Mesenchymal stem cell (in vitro differentiated cells and primary cell): Measurements from ENCODE around the gene KRT75.

Experiments used
- DNase-seq: peaks from one replicate; pipeline ENCODE4 v3.0.0-alpha.2; 2013
- H2AFZ ChIP-seq: one replicate; pipeline ENCODE4 v1.6.1; 2013; ENCODE audit warnings: low read depth, mild to moderate bottlenecking, control low read depth, inconsistent platforms, low read length, moderate library complexity
- H2AK5ac ChIP-seq: 2 replicates; pipeline ENCODE4 v1.6.1; 2013; ENCODE audit warnings: low read length, moderate library complexity, mild to moderate bottlenecking, inconsistent platforms; ENCODE audit not compliant: severe bottlenecking
- H2BK120ac ChIP-seq: one replicate; pipeline ENCODE4 v1.6.1; 2013; ENCODE audit warnings: low read depth, mild to moderate bottlenecking, inconsistent platforms, low read length, moderate library complexity
- H2BK12ac ChIP-seq, 2 experiments: one replicate each; pipeline ENCODE4 v1.6.1; 2013; ENCODE audit warnings: inconsistent platforms in 2 of 2, low read length in 2 of 2, mild to moderate bottlenecking in 2 of 2, moderate library complexity in 2 of 2, control low read depth in 1 of 2
- H2BK15ac ChIP-seq: one replicate; pipeline ENCODE4 v1.6.1; 2013; ENCODE audit warnings: mild to moderate bottlenecking, low read depth, inconsistent platforms; ENCODE audit not compliant: poor library complexity, severe bottlenecking
- H2BK5ac ChIP-seq: 2 replicates; pipeline ENCODE4 v1.6.1; 2013; ENCODE audit warnings: low read depth, mild to moderate bottlenecking, low read length, control low read depth, inconsistent platforms; ENCODE audit not compliant: poor library complexity, severe bottlenecking
- H3K14ac ChIP-seq, 2 experiments: one replicate each; pipeline ENCODE4 v1.6.1; 2013; ENCODE audit warnings: inconsistent platforms in 2 of 2, low read length in 2 of 2, control low read depth in 1 of 2, mild to moderate bottlenecking in 1 of 2, moderate library complexity in 1 of 2
- H3K18ac ChIP-seq, 2 experiments: one replicate each; pipeline ENCODE4 v1.6.1; 2013; ENCODE audit warnings: inconsistent platforms in 2 of 2, low read length in 2 of 2, control low read depth in 1 of 2, low read depth in 1 of 2, mild to moderate bottlenecking in 1 of 2
- H3K23ac ChIP-seq, 2 experiments: one replicate each; pipeline ENCODE4 v1.6.1; 2013; ENCODE audit warnings: inconsistent platforms in 2 of 2, low read length in 2 of 2, mild to moderate bottlenecking in 2 of 2, moderate library complexity in 2 of 2, control low read depth in 1 of 2
- H3K27ac ChIP-seq: 2 replicates; pipeline ENCODE4 v1.5.1; 2013; ENCODE audit warnings: mild to moderate bottlenecking, moderate library complexity, low read length, control low read depth, inconsistent platforms; ENCODE audit not compliant: poor library complexity, severe bottlenecking
- H3K27me3 ChIP-seq, 2 experiments: 2 replicates each; pipeline versions ENCODE4 v1.6.1 to v1.7.0; 2013; ENCODE audit warnings: low read length in 2 of 2, mild to moderate bottlenecking in 2 of 2, moderate library complexity in 2 of 2, control low read depth in 1 of 2, inconsistent platforms in 1 of 2; ENCODE audit not compliant: control insufficient read depth in 1 of 2, insufficient read depth in 1 of 2
- H3K36me3 ChIP-seq, 2 experiments: 2 replicates each; pipeline versions ENCODE4 v1.6.1 to v1.7.0; 2013; ENCODE audit warnings: low read length in 2 of 2, control low read depth in 1 of 2, inconsistent platforms in 1 of 2, low read depth in 1 of 2, mild to moderate bottlenecking in 1 of 2; ENCODE audit not compliant: insufficient read depth in 2 of 2, control insufficient read depth in 1 of 2
- H3K4ac ChIP-seq, 2 experiments: one replicate each; pipeline ENCODE4 v1.6.1; 2013; ENCODE audit warnings: inconsistent platforms in 2 of 2, low read length in 2 of 2, mild to moderate bottlenecking in 2 of 2, moderate library complexity in 2 of 2, control low read depth in 1 of 2, low read depth in 1 of 2
- H3K4me1 ChIP-seq: 2 replicates; pipeline ENCODE4 v1.6.1; 2013; ENCODE audit warnings: low read depth, low read length, control low read depth; ENCODE audit not compliant: control insufficient read depth, insufficient read depth
- H3K4me2 ChIP-seq: 2 replicates; pipeline ENCODE4 v1.6.1; 2013; ENCODE audit warnings: low read length, mild to moderate bottlenecking, inconsistent platforms; ENCODE audit not compliant: poor library complexity, severe bottlenecking
- H3K4me3 ChIP-seq, 2 experiments: 2 replicates each; pipeline versions ENCODE4 v1.5.1 to v1.7.0; 2013; ENCODE audit warnings: low read length in 2 of 2, mild to moderate bottlenecking in 2 of 2, control low read depth in 1 of 2, low read depth in 1 of 2; ENCODE audit not compliant: insufficient read depth in 1 of 2
- H3K79me1 ChIP-seq: replicated peaks from 2 replicates; pipeline ENCODE4 v1.6.1; 2013; ENCODE audit warnings: mild to moderate bottlenecking, control low read depth, low read length, inconsistent platforms; ENCODE audit not compliant: poor library complexity, severe bottlenecking
- H3K9ac ChIP-seq: 2 replicates; pipeline ENCODE4 v1.7.0; 2013; ENCODE audit warnings: mild to moderate bottlenecking, low read length, moderate library complexity
- H3K9me3 ChIP-seq: 2 replicates; pipeline ENCODE4 v1.7.0; 2013; ENCODE audit warnings: mild to moderate bottlenecking, low read length; ENCODE audit not compliant: control insufficient read depth
- H4K8ac ChIP-seq: one replicate; pipeline ENCODE4 v1.6.1; 2013; ENCODE audit warnings: inconsistent platforms, mild to moderate bottlenecking, low read length, moderate library complexity
- H4K91ac ChIP-seq: one replicate; pipeline ENCODE4 v1.6.1; 2013; ENCODE audit warnings: mild to moderate bottlenecking, low read length, inconsistent platforms
- WGBS: methylation state at CpG from one replicate; pipeline ENCODE4 v1.1.7; 2013; ENCODE audit warnings: mixed read lengths; 5-methylcytosine and 5-hydroxymethylcytosine counted together

Gene KRT75

GRCh38 chr12:52416795-52417194 lies 17.4 kb downstream of the KRT75 start:
- no peak overlapping the region for H3K4ac ChIP-seq
- WGBS: 84% methylated on average over 1 of the region's 1 CpG

DNA sequence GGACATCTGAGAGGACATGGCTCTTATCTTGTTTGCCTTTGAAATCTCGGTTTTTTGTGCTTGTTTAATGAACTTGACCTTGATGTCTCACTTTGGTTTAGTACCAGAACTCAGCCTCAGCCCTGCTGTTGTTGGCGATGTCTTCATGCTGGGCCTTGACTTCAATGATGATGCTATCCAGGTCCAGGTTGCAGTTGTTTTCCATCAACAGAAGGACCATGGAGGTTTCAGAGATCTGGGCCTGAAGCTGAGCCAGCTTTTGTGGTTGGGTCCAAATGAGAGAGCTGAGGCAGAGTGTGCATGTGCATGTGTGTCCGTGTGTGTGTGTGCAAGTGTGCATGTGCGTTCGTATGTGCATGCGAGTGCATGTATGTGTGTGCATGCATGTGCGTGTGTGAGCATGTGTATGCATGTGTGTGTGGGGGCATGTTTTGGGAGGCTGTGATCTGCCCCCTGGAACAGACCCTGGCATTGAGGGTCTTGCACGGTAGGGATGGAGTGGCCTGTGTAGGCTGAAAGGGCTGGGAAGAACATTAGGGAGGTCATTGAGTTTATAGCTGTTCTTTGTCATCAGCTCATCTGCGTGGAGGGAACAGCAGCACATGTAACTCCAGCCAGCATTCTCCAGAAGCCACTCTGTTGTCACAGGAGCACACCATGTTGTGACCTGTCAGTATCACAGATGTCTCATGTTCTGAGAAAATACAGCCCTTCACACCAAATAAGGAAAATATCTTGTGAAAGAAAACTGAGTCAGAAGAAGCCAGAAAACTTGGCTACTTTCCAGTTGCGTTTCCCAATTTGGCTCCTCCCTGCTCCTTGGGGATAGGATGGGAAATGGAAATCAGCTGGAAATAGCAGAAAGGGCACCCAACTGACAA lies 18.1 kb downstream of the KRT75 start:
- Histone ChIP-seq H2BK5ac (no peak overlapping the region), H3K14ac (peak overlapping the region in 1 of 2 experiments; percentile 18), H2AFZ (no peak overlapping the region), H3K18ac (no peak overlapping the region), H2AK5ac (no peak overlapping the region), H3K79me1 (no peaks in the 10 kb centered on the region), H3K4me2 (no peak overlapping the region), H3K4me3 (no peak overlapping the region), H3K36me3 (no peaks in the 10 kb centered on the region), H4K8ac (no peak overlapping the region), H3K4ac (no peak overlapping the region), H3K4me1 (peaks cover 2% of the 10 kb centered on the region), H3K23ac (no peak overlapping the region), H2BK15ac (no peak overlapping the region), H2BK120ac (no peak overlapping the region), H3K27ac (no peak overlapping the region), H3K9ac (no peak overlapping the region), H4K91ac (no peak overlapping the region), H3K27me3 (peaks cover 29 to 35% of the 10 kb centered on the region in 2 experiments), H3K9me3 (no peaks in the 10 kb centered on the region), H2BK12ac (no peak overlapping the region)
- peak; percentile 81 for DNase-seq
- WGBS: 74% methylated on average over 10 of the region's 10 CpGs

More at GRCh38 chr12:52416795-52417194, 17.4 kb downstream of the KRT75 start:
- no peak for DNase-seq
- no peak overlapping the region for H3K4me3 ChIP-seq
- H2BK120ac ChIP-seq: no peak overlapping the region
- H3K27me3 ChIP-seq: peaks cover 34 to 38% of the 10 kb centered on the region in 2 experiments
- no peaks in the 10 kb centered on the region for H3K79me1 ChIP-seq
- no peak overlapping the region for H2AFZ ChIP-seq
- no peak overlapping the region for H2BK5ac ChIP-seq
- H3K9me3 ChIP-seq: no peaks in the 10 kb centered on the region
- H3K4me2 ChIP-seq: no peak overlapping the region
- no peak overlapping the region for H2BK12ac ChIP-seq
- no peak overlapping the region for H3K18ac ChIP-seq
- peaks cover 2% of the 10 kb centered on the region for H3K4me1 ChIP-seq
- no peak overlapping the region for H3K27ac ChIP-seq
- H3K14ac ChIP-seq: no peak overlapping the region
- no peak overlapping the region for H3K23ac ChIP-seq
- H3K9ac ChIP-seq: no peak overlapping the region
- H3K36me3 ChIP-seq: no peaks in the 10 kb centered on the region
- H4K91ac ChIP-seq: no peak overlapping the region
- H2AK5ac ChIP-seq: no peak overlapping the region
- H2BK15ac ChIP-seq: no peak overlapping the region
- no peak overlapping the region for H4K8ac ChIP-seq

- H2BK12ac ChIP-seq: no peak overlapping the region
- H2BK15ac ChIP-seq: no peak overlapping the region
- H3K18ac ChIP-seq: no peak overlapping the region
- no peak overlapping the region for H3K4me3 ChIP-seq
- no peak overlapping the region for H2BK5ac ChIP-seq
- H3K4ac ChIP-seq: no peak overlapping the region
- H2BK120ac ChIP-seq: no peak overlapping the region
- H2AK5ac ChIP-seq: no peak overlapping the region
- no peak overlapping the region for H3K9ac ChIP-seq
- no peak overlapping the region for H2AFZ ChIP-seq
- no peak overlapping the region for H3K14ac ChIP-seq
- H3K27me3 ChIP-seq: peaks cover 23 to 31% of the 10 kb centered on the region in 2 experiments
- no peak for DNase-seq
- H3K4me2 ChIP-seq: no peak overlapping the region
- no peak overlapping the region for H4K91ac ChIP-seq
- no peak overlapping the region for H3K23ac ChIP-seq
- H4K8ac ChIP-seq: no peak overlapping the region
- no peak overlapping the region for H3K27ac ChIP-seq
- WGBS: 77% methylated on average over 5 of the region's 5 CpGs
- no peaks in the 10 kb centered on the region for H3K9me3 ChIP-seq
- H3K36me3 ChIP-seq: no peaks in the 10 kb centered on the region
- peaks cover 2% of the 10 kb centered on the region for H3K4me1 ChIP-seq
- no peaks in the 10 kb centered on the region for H3K79me1 ChIP-seq
Observed at GRCh38 chr12:52414936-52415335, 19.2 kb downstream of the KRT75 start.

DNA sequence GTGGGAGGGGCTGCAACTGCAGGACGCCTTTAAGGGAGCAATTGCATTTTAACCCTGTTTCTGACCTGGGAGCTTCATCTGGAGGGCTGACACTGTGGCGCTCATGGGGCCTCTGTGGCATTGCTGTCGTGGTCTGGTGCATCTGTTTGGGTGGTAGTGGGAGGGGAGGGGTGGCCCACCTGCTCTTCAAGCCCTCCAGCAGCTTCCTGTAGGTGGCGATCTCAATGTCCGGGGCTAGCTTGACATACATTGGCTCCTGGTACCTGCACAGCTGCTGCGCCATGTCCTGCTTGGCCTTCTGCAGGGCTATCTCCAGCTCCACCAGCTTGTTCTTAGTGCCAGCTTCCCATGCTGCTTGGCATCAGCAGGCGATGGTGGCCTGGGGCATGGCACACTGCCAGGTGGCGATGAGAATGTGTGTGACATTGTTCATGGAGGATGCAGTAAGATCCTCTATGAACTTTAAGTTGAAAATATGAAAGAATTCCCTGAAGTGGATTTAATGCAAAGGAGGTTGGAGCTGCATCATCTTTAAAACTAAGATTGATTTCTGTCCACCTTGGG lies 20.3 kb downstream of the KRT75 start:
- peak overlapping the region; percentile 52 for H4K91ac ChIP-seq
- no peak for DNase-seq
- H3K36me3 ChIP-seq: no peaks in the 10 kb centered on the region
- H2BK12ac ChIP-seq: no peak overlapping the region
- no peak overlapping the region for H3K23ac ChIP-seq
- no peak overlapping the region for H3K4me3 ChIP-seq
- no peaks in the 10 kb centered on the region for H3K9me3 ChIP-seq
- H4K8ac ChIP-seq: no peak overlapping the region
- H3K14ac ChIP-seq: no peak overlapping the region
- no peak overlapping the region for H3K9ac ChIP-seq
- no peak overlapping the region for H3K27ac ChIP-seq
- H3K4ac ChIP-seq: no peak overlapping the region
- H3K4me1 ChIP-seq: peaks cover 2% of the 10 kb centered on the region
- no peak overlapping the region for H2BK120ac ChIP-seq
- no peak overlapping the region for H3K4me2 ChIP-seq
- no peak overlapping the region for H2AK5ac ChIP-seq
- no peaks in the 10 kb centered on the region for H3K79me1 ChIP-seq
- H3K27me3 ChIP-seq: peaks cover 21 to 26% of the 10 kb centered on the region in 2 experiments
- peak overlapping the region; percentile 5 for H2BK15ac ChIP-seq
- no peak overlapping the region for H2AFZ ChIP-seq
- no peak overlapping the region for H2BK5ac ChIP-seq
- 65% methylated on average over 8 of the region's 8 CpGs for WGBS
- H3K18ac ChIP-seq: no peak overlapping the region
